OCI-LY1 (cell line): ENCODE data around the gene ASZ1.

Experiments
- CTCF ChIP-seq: fragments of 200-600 bp; sonication (generic), shearing (Covaris generic); IDR thresholded peaks from 2 replicates; pipeline ENCODE4 v1.5.1; 2017; ENCODE audit warnings: mild to moderate bottlenecking, antibody characterized with exemption, low read length, moderate library complexity, mixed read lengths
- EZH2 ChIP-seq: fragments of 200-600 bp; sonication (generic), shearing (Covaris generic); IDR thresholded peaks from 2 replicates; pipeline ENCODE4 v1.8.0; 2017; ENCODE audit warnings: borderline replicate concordance, mixed run types, mild to moderate bottlenecking, antibody characterized with exemption, low read length, moderate library complexity, mixed read lengths

- TF ChIP-seq CTCF (no peak), EZH2 (no peak)
Measured at GRCh38 chr7:117332031-117332430, 95.3 kb downstream of the ASZ1 start.
